GM12865 (cell line): ENCODE results near the gene ELAVL1.
A peak's percentile ranks its signal among the peaks of the same experiment; 100 is the strongest.

Experiments
- DNase-seq: peaks from one replicate; pipeline ENCODE4 v3.0.0; 2010; ENCODE audit warnings: low read depth
- H3K4me3 ChIP-seq: 2 replicates; pipeline ENCODE4 v1.5.1; 2011; ENCODE audit warnings: mild to moderate bottlenecking, low read depth, low read length, control low read depth
- TF ChIP-seq, protein P1 (sequence below): IDR thresholded peaks from 2 replicates; pipeline ENCODE4 v1.5.1; 2011; ENCODE audit warnings: low read length, control low read depth, low read depth, inconsistent platforms; ENCODE audit not compliant: insufficient read depth; ENCODE audit errors: missing control alignments

Gene ELAVL1

DNA sequence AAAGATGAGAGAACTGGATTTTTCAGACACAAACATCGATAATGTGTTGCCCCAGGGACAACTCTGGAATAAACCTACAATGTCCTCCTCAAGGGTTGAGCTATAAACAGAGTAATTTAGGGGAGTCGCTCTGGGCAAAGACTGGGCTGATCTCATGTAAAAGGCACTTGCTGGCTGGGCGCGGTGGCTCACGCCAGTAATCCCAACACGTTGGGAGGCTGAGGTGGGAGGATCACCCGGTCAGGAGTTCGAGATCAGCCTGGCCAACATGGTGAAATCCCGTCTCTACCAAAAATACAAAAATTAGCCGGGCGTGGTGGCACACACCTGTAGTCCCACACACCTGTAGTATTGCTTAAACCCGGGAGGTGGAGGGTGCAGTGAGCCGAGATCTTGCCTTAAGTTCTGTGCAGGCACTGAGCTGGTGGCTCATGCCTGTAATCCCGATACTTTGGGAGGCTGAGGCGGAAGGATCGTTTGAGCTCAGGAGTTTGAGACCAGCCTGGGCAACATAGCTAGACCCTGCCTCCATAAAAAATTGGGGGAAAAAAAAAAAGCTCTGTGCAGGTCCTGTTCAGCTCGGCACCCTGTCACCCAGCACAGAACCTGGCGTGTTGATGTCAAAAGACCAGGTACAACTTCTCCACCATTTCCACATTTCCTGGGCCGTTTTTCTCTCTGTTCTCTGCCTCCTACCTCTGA, 63.4 kb downstream of the ELAVL1 start:
- peak overlapping the region; percentile 96 for H3K4me3 ChIP-seq
- TF ChIP-seq, protein P1, sequence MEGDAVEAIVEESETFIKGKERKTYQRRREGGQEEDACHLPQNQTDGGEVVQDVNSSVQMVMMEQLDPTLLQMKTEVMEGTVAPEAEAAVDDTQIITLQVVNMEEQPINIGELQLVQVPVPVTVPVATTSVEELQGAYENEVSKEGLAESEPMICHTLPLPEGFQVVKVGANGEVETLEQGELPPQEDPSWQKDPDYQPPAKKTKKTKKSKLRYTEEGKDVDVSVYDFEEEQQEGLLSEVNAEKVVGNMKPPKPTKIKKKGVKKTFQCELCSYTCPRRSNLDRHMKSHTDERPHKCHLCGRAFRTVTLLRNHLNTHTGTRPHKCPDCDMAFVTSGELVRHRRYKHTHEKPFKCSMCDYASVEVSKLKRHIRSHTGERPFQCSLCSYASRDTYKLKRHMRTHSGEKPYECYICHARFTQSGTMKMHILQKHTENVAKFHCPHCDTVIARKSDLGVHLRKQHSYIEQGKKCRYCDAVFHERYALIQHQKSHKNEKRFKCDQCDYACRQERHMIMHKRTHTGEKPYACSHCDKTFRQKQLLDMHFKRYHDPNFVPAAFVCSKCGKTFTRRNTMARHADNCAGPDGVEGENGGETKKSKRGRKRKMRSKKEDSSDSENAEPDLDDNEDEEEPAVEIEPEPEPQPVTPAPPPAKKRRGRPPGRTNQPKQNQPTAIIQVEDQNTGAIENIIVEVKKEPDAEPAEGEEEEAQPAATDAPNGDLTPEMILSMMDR: no peak
- DNase-seq: no peak

DNA sequence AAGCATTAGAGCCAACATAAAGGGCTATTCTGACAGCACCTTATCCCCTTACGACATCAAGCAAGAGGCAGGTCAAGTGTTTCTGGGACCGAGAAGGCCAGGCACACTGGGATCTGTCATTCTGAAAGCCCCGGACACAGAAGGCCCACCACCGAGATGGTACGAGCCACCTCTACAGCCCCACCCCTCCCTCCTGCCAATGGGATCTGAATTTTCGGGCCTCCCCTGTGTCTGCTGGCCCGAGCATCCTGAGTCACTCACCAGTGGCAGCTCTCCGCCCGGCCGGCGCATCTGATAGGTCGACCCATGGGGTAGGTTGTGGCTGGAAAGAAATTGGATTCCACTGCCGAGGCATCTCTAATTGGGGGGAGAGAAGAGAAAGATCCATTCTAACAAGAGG, 64.6 kb downstream of the ELAVL1 start:
- TF ChIP-seq, protein P1: no peak
- no peak for DNase-seq
- no peak overlapping the region for H3K4me3 ChIP-seq

DNA sequence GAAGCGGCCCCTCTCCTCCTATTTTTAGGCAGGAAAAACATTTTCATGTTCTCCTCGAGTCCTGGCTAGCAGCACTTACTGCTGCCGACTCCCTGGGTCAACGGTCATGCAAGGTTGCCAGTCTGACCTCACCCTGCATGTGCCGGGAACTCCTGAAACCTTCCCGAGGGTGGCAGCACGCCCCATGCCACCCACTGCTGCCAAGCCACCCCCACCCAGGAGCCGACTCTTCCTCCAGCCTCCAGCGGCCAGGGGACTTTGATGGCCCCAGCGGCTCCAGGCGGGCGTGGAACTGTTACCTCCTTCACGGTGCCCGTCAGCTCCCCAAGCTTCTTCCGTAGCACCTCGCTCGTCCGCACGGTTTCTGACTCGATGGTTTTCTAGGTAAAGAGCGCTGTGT, 70.7 kb downstream of the ELAVL1 start:
- no peak for DNase-seq
- TF ChIP-seq, protein P1: no peak
- H3K4me3 ChIP-seq: no peak overlapping the region

DNA sequence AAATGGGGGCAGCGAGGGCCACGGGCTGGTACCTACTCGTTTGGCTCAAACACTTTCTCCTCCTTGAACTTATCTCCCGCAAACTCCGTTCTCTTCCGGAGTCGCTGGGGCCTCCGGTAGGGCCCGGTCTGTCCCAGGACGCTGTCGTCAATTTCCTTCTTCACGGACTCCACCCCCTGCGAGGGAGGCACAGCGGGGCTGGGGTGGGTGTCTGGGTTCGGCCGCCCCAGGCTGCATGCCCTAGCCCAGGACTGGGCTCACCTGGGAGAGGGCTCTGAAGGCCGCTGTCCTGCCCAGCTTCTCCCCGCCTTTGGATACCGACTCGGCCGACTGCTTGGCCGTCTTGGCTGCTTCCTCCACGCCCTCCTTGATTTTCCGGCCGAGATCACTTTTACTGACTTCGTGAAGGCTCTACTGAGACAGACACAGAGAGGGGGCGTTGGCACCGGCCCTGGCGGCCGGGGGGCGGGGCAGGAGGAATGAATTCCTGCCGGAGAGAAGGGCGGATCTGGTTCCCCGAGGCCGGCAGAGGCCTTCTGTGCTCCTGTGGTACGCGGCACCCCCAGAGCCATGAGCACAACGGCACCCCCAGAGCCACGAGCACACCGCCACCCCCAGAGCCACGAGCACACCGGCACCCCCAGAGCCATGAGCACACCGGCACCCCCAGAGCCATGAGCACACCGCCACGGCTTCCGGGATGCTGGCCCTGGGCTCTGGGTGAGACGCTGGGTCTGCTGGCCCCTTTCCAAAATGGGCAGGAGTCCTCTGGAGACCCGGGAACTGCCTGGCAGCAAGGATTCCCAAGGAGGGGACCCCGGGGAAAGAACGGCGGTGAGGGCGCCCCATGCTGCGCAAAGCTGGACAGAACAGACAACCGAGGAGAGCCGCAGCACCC, 71.4 kb downstream of the ELAVL1 start:
- H3K4me3 ChIP-seq: no peak overlapping the region
- TF ChIP-seq, protein P1: no peak
- no peak for DNase-seq

DNA sequence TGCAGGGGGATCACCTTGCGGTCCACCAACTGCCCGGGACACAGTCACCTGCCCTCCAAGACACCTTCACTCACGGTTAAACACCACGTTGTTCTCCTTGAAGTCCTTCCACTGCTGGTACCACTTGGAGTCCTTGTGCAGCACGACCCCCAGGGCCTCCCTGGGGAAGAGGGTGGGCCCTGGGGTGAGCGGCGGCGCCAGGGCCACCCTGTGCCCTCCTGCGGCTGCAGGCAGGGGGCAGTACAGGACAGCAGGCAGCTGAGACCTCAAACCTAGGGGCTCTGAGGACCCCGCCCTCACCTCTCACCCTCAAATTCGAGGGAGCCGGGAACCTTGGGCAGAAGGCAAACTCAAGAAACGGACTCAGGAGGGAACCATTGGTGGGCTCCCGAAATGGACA, 72.0 kb downstream of the ELAVL1 start:
- H3K4me3 ChIP-seq: no peak overlapping the region
- no peak for DNase-seq

DNA sequence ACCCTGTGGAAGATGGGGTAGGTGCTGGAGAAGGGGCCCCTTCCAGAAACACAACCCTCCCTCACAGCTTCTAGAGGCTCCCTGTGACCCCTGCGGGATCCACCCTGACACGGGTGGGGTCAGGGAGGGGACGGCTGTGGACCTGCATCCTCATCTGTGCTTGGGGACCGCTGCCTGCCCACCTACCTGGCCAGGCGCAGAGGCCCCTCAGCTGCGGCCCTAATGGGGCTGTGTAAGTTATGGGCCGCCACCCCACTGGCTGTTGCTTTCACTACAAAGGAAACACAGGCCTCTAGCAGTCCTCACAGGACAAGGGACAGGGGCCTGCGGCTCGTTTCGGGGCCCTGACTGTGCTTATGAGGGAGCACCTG, 72.5 kb downstream of the ELAVL1 start:
- TF ChIP-seq, protein P1: no peak
- DNase-seq: no peak

More for the DNA sequence above, 72.0 kb downstream of the ELAVL1 start:
- TF ChIP-seq, protein P1: peak; percentile 15

More for the DNA sequence above, 72.5 kb downstream of the ELAVL1 start:
- H3K4me3 ChIP-seq: no peak overlapping the region
